ACC112 (cell line): ENCODE measurements around the gene ISLR.
A peak's percentile ranks its signal among the peaks of the same experiment; 100 is the strongest.

Source experiments
- H2AFZ ChIP-seq: fragments of 200-600 bp; sonication (generic); one replicate; pipeline ENCODE4 v1.6.0; 2017; ENCODE audit warnings: antibody characterized with exemption, low read length; ENCODE audit not compliant: unreplicated experiment
- H3K27ac ChIP-seq: fragments of 200-600 bp; sonication (generic); 2 replicates; pipeline ENCODE4 v1.5.1; 2014; ENCODE audit warnings: low read depth, mild to moderate bottlenecking, antibody characterized with exemption, low read length, moderate library complexity
- H3K27me3 ChIP-seq: fragments of 200-600 bp; sonication (generic); 2 replicates; pipeline ENCODE4 v1.6.1; 2014; ENCODE audit warnings: mild to moderate bottlenecking, antibody characterized with exemption, low read length, moderate library complexity, mixed read lengths; ENCODE audit not compliant: insufficient read depth
- H3K36me3 ChIP-seq: fragments of 200-600 bp; sonication (generic); 2 replicates; pipeline ENCODE4 v1.6.1; 2016; ENCODE audit warnings: mild to moderate bottlenecking, antibody characterized with exemption, low read length, moderate library complexity, mixed read lengths; ENCODE audit not compliant: insufficient read depth
- H3K4me1 ChIP-seq: fragments of 200-600 bp; sonication (generic); one replicate; pipeline ENCODE4 v1.6.1; 2016; ENCODE audit warnings: low read length, mixed read lengths; ENCODE audit not compliant: insufficient read depth, unreplicated experiment, control insufficient read depth
- H3K4me3 ChIP-seq: fragments of 200-600 bp; sonication (generic); 2 replicates; pipeline ENCODE4 v1.5.1; 2014; ENCODE audit warnings: mild to moderate bottlenecking, low read depth, low read length
- H3K79me2 ChIP-seq: fragments of 200-600 bp; sonication (generic); one replicate; pipeline ENCODE4 v1.6.0; 2016; ENCODE audit warnings: low read length; ENCODE audit not compliant: control insufficient read depth, unreplicated experiment, insufficient read depth

Gene ISLR

GRCh38 chr15:74130849-74131627 is 42.5 kb upstream of the ISLR start:
- Histone ChIP-seq H3K27ac (no peak overlapping the region), H2AFZ (no peak overlapping the region), H3K36me3 (no peaks in the 10 kb centered on the region), H3K4me1 (peaks cover 5% of the 10 kb centered on the region), H3K79me2 (no peaks in the 10 kb centered on the region), H3K4me3 (0 out of 2 replicates have a peak overlapping the region, but pooled peaks have one; percentile 56), H3K27me3 (peaks cover 71% of the 10 kb centered on the region)

- Histone ChIP-seq H3K4me1 (peaks cover 7% of the 10 kb centered on the region), H3K4me3 (no peak overlapping the region), H3K36me3 (no peaks in the 10 kb centered on the region), H3K27me3 (peaks cover 71% of the 10 kb centered on the region), H3K27ac (no peak overlapping the region), H3K79me2 (no peaks in the 10 kb centered on the region), H2AFZ (no peak overlapping the region)
Observed at GRCh38 chr15:74131628-74132413, 41.7 kb upstream of the ISLR start.

DNA sequence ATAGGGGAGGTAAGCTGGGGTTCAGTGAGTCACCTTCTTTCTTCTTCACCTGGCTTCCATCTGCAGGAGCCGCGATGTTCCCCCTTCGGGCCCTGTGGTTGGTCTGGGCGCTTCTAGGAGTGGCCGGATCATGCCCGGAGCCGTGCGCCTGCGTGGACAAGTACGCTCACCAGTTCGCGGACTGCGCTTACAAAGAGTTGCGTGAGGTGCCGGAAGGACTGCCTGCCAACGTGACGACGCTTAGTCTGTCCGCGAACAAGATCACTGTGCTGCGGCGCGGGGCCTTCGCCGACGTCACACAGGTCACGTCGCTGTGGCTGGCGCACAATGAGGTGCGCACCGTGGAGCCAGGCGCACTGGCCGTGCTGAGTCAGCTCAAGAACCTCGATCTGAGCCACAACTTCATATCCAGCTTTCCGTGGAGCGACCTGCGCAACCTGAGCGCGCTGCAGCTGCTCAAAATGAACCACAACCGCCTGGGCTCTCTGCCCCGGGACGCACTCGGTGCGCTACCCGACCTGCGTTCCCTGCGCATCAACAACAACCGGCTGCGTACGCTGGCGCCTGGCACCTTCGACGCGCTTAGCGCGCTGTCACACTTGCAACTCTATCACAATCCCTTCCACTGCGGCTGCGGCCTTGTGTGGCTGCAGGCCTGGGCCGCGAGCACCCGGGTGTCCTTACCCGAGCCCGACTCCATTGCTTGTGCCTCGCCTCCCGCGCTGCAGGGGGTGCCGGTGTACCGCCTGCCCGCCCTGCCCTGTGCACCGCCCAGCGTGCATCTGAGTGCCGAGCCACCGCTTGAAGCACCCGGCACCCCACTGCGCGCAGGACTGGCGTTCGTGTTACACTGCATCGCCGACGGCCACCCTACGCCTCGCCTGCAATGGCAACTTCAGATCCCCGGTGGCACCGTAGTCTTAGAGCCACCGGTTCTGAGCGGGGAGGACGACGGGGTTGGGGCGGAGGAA is 40.5 kb upstream of the ISLR start:
- no peak overlapping the region for H3K4me3 ChIP-seq

DNA sequence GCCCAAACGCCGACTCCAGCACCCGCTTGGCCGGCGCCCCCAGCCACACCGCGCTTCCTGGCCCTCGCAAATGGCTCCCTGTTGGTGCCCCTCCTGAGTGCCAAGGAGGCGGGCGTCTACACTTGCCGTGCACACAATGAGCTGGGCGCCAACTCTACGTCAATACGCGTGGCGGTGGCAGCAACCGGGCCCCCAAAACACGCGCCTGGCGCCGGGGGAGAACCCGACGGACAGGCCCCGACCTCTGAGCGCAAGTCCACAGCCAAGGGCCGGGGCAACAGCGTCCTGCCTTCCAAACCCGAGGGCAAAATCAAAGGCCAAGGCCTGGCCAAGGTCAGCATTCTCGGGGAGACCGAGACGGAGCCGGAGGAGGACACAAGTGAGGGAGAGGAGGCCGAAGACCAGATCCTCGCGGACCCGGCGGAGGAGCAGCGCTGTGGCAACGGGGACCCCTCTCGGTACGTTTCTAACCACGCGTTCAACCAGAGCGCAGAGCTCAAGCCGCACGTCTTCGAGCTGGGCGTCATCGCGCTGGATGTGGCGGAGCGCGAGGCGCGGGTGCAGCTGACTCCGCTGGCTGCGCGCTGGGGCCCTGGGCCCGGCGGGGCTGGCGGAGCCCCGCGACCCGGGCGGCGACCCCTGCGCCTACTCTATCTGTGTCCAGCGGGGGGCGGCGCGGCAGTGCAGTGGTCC is 39.7 kb upstream of the ISLR start:
- Histone ChIP-seq H3K4me1 (peaks cover 13% of the 10 kb centered on the region), H3K27me3 (peaks cover 56% of the 10 kb centered on the region), H3K4me3 (no peak overlapping the region), H2AFZ (no peak overlapping the region), H3K36me3 (no peaks in the 10 kb centered on the region), H3K79me2 (no peaks in the 10 kb centered on the region), H3K27ac (no peak overlapping the region)

More for the DNA sequence above, 40.5 kb upstream of the ISLR start:
- peaks cover 13% of the 10 kb centered on the region for H3K4me1 ChIP-seq
- peaks cover 64% of the 10 kb centered on the region for H3K27me3 ChIP-seq
- H3K27ac ChIP-seq = no peak overlapping the region
- no peaks in the 10 kb centered on the region for H3K36me3 ChIP-seq
- no peaks in the 10 kb centered on the region for H3K79me2 ChIP-seq
- H2AFZ ChIP-seq = no peak overlapping the region

DNA sequence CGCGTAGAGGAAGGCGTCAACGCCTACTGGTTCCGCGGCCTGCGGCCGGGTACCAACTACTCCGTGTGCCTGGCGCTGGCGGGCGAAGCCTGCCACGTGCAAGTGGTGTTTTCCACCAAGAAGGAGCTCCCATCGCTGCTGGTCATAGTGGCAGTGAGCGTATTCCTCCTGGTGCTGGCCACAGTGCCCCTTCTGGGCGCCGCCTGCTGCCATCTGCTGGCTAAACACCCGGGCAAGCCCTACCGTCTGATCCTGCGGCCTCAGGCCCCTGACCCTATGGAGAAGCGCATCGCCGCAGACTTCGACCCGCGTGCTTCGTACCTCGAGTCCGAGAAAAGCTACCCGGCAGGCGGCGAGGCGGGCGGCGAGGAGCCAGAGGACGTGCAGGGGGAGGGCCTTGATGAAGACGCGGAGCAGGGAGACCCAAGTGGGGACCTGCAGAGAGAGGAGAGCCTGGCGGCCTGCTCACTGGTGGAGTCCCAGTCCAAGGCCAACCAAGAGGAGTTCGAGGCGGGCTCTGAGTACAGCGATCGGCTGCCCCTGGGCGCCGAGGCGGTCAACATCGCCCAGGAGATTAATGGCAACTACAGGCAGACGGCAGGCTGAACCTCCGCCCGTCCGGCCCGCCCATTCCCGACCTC is 39.0 kb upstream of the ISLR start:
- H3K36me3 ChIP-seq = no peaks in the 10 kb centered on the region
- no peak overlapping the region for H2AFZ ChIP-seq
- no peak overlapping the region for H3K4me3 ChIP-seq
- peaks cover 49% of the 10 kb centered on the region for H3K27me3 ChIP-seq
- peaks cover 10% of the 10 kb centered on the region for H3K4me1 ChIP-seq
- H3K27ac ChIP-seq = no peak overlapping the region
- no peaks in the 10 kb centered on the region for H3K79me2 ChIP-seq

- peaks cover 8% of the 10 kb centered on the region for H3K4me1 ChIP-seq
- no peak overlapping the region for H3K4me3 ChIP-seq
- no peaks in the 10 kb centered on the region for H3K36me3 ChIP-seq
- H3K79me2 ChIP-seq = no peaks in the 10 kb centered on the region
- no peak overlapping the region for H2AFZ ChIP-seq
- no peak overlapping the region for H3K27ac ChIP-seq
- H3K27me3 ChIP-seq = peaks cover 43% of the 10 kb centered on the region
Observed at GRCh38 chr15:74135041-74135565, 38.4 kb upstream of the ISLR start.

- no peaks in the 10 kb centered on the region for H3K36me3 ChIP-seq
- H3K27ac ChIP-seq = no peak overlapping the region
- peak overlapping the region; percentile 87 for H2AFZ ChIP-seq
- no peaks in the 10 kb centered on the region for H3K79me2 ChIP-seq
- peaks cover 9% of the 10 kb centered on the region for H3K4me1 ChIP-seq
- peak overlapping the region; percentile 79 for H3K4me3 ChIP-seq
- peaks cover 29% of the 10 kb centered on the region for H3K27me3 ChIP-seq
Observed at GRCh38 chr15:74136540-74136813, 37.0 kb upstream of the ISLR start.

GRCh38 chr15:74136814-74137536 is 36.5 kb upstream of the ISLR start:
- H3K4me1 ChIP-seq = peaks cover 12% of the 10 kb centered on the region
- peaks cover 24% of the 10 kb centered on the region for H3K27me3 ChIP-seq

GRCh38 chr15:74137537-74137894 is 36.0 kb upstream of the ISLR start:
- no peak overlapping the region for H3K4me3 ChIP-seq
- no peaks in the 10 kb centered on the region for H3K79me2 ChIP-seq
- H2AFZ ChIP-seq = no peak overlapping the region
- H3K36me3 ChIP-seq = no peaks in the 10 kb centered on the region
- peaks cover 12% of the 10 kb centered on the region for H3K4me1 ChIP-seq
- peaks cover 19% of the 10 kb centered on the region for H3K27me3 ChIP-seq
- no peak overlapping the region for H3K27ac ChIP-seq

More at GRCh38 chr15:74136814-74137536, 36.5 kb upstream of the ISLR start:
- no peak overlapping the region for H3K27ac ChIP-seq
- H3K79me2 ChIP-seq = no peaks in the 10 kb centered on the region
- H2AFZ ChIP-seq = peak overlapping the region; percentile 87
- H3K36me3 ChIP-seq = no peaks in the 10 kb centered on the region
- H3K4me3 ChIP-seq = peak overlapping the region; percentile 79
